Fibroblast of lung (primary cell): ENCODE measurements around the gene GPR62. TPM values are rescaled to one million over a fixed set of nuclear protein-coding genes. Genes with fewer than 3 reads are reported as not detected.

Experiments
- DNase-seq, 2 donors: peaks; one replicate each; pipeline versions ENCODE4 v3.0.0 to v3.0.0-alpha.2; 2010; ENCODE audit warnings: low read depth in 2 of 2
- H2AFZ ChIP-seq: 2 replicates; pipeline ENCODE4 v1.5.1; 2012; ENCODE audit warnings: low read length, control low read depth, inconsistent platforms
- H3K27ac ChIP-seq: 2 replicates; pipeline ENCODE4 v1.5.1; 2011; ENCODE audit warnings: low read length, control low read depth; ENCODE audit not compliant: insufficient read depth
- H3K27me3 ChIP-seq: 2 replicates; pipeline ENCODE4 v1.5.1; 2011; ENCODE audit warnings: mild to moderate bottlenecking, low read length; ENCODE audit not compliant: control insufficient read depth, insufficient read depth
- H3K36me3 ChIP-seq: 2 replicates; pipeline ENCODE4 v1.5.1; 2011; ENCODE audit warnings: low read length; ENCODE audit not compliant: control insufficient read depth, insufficient read depth
- H3K4me1 ChIP-seq: 2 replicates; pipeline ENCODE4 v1.5.1; 2011; ENCODE audit warnings: low read length; ENCODE audit not compliant: control insufficient read depth, insufficient read depth; ENCODE audit errors: extremely low read depth
- H3K4me2 ChIP-seq: 2 replicates; pipeline ENCODE4 v1.5.1; 2011; ENCODE audit warnings: low read length, control low read depth; ENCODE audit not compliant: insufficient read depth; ENCODE audit errors: extremely low read depth
- H3K4me3 ChIP-seq, 4 experiments: fragments of 200-600 bp in 1 of 4; sonication (generic) in 1 of 4; replicated peaks in 1 of 4; 2 replicates each; pipeline ENCODE4 v1.5.1; 2011 to 2016; ENCODE audit warnings: low read length in 4 of 4, low read depth in 3 of 4, mild to moderate bottlenecking in 3 of 4, control low read depth in 2 of 4, inconsistent platforms in 1 of 4, mixed read lengths in 1 of 4; ENCODE audit not compliant: insufficient read depth in 1 of 4; ENCODE audit errors: control extremely low read depth in 1 of 4
- H3K79me2 ChIP-seq: 2 replicates; pipeline ENCODE4 v1.5.1; 2012; ENCODE audit warnings: mild to moderate bottlenecking, low read length, inconsistent platforms; ENCODE audit not compliant: control insufficient read depth, insufficient read depth
- H3K9ac ChIP-seq: 2 replicates; pipeline ENCODE4 v1.5.1; 2011; ENCODE audit warnings: mild to moderate bottlenecking, low read length, control low read depth; ENCODE audit not compliant: insufficient read depth
- H3K9me3 ChIP-seq: 2 replicates; pipeline ENCODE4 v1.5.1; 2012; ENCODE audit warnings: low read depth, low read length; ENCODE audit not compliant: control insufficient read depth, insufficient read depth
- H4K20me1 ChIP-seq: 2 replicates; pipeline ENCODE4 v1.5.1; 2011; ENCODE audit warnings: low read length; ENCODE audit not compliant: control insufficient read depth, insufficient read depth; ENCODE audit errors: extremely low read depth
- EZH2 ChIP-seq: IDR thresholded peaks from 2 replicates; pipeline ENCODE4 v1.5.1; 2012; ENCODE audit warnings: low read length, control low read depth, mild to moderate bottlenecking; ENCODE audit errors: missing control alignments
- polyA plus RNA-seq, 2 donors: library from polyadenylated mRNA; depleted of rRNA in 1 of 2; stranded (reverse) in 1 of 2; unstranded in 1 of 2; fragments of >200 nt; gene quantifications; 2 replicates each; pipeline ENCODE4 v1.2.1, GENCODE V29; 2011 to 2012; ENCODE audit warnings: missing spikeins in 1 of 2
- total RNA-seq: library from RNA; depleted of rRNA; stranded (reverse); fragments of >200 nt; gene quantifications from 2 replicates; pipeline ENCODE4 v1.2.1, GENCODE V29; 2014
- TF ChIP-seq, protein P1 (sequence below), 2 donors: IDR thresholded peaks in 1 of 2; conservative IDR thresholded peaks in 1 of 2; 1 replicate in 1 of 2; 2 replicates in 1 of 2; pipeline ENCODE4 v1.5.1; 2011 to 2012; ENCODE audit warnings: low read length in 2 of 2, control low read depth in 1 of 2, inconsistent platforms in 1 of 2, low read depth in 1 of 2, mild to moderate bottlenecking in 1 of 2

The GPR62 gene
- total and polyA plus RNA-seq, 2 donors (not counting 1 experiment from before 2014, with no cell fraction given), result under 0.01 TPM; not detected in 1

DNA sequence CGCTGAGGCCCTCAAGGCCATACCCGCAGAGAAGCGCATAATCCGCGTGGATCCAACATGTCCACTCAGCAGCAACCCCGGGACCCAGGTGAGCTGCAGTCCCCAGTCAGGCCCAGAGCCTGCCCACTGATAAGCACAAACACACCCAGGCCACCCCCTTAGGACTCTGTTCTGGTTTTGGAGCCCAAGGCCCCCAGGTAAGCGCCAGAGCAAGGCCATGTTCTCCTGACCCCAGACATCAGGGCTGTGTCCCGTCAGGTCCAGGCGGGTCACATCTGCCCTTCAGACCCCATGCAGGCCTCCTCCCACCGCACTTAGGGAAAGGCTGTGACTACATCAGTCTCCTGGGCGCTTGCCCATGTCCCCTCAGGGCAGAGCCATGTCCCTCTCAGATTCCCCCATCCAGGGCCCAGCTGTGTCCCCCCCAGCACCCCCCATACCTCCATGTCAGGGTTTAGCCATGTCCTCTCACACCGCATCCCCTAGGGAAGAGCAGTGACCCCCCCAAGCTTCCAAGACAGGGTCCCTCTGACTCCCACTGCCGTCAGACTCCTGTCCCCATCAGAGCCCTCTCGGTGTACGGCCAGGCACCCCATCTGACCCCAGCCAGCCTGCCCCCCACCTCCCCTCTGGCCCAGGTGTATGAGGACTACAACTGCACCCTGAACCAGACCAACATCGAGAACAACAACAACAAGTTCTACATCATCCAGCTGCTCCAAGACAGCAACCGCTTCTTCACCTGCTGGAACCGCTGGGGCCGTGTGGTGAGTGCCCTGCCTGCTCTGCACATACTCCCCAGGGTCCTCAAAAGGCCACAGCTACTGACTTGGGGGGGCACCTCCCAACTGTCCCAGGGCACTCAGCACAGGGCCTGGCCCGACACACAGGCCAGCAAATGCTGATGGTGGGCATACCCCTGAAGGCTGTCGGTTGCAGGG lies 11.5 kb upstream of the GPR62 start:
- Histone ChIP-seq H4K20me1 (no peaks in the 10 kb centered on the region), H2AFZ (no peak overlapping the region), H3K4me3 (no peak overlapping the region), H3K4me2 (no peak overlapping the region), H3K27me3 (no peaks in the 10 kb centered on the region), H3K27ac (peak overlapping the region; percentile 94), H3K36me3 (peaks cover 2% of the 10 kb centered on the region), H3K4me1 (peaks cover 15% of the 10 kb centered on the region), H3K9ac (no peak overlapping the region), H3K79me2 (peaks cover 18% of the 10 kb centered on the region), H3K9me3 (no peaks in the 10 kb centered on the region)
- TF ChIP-seq, protein P1, sequence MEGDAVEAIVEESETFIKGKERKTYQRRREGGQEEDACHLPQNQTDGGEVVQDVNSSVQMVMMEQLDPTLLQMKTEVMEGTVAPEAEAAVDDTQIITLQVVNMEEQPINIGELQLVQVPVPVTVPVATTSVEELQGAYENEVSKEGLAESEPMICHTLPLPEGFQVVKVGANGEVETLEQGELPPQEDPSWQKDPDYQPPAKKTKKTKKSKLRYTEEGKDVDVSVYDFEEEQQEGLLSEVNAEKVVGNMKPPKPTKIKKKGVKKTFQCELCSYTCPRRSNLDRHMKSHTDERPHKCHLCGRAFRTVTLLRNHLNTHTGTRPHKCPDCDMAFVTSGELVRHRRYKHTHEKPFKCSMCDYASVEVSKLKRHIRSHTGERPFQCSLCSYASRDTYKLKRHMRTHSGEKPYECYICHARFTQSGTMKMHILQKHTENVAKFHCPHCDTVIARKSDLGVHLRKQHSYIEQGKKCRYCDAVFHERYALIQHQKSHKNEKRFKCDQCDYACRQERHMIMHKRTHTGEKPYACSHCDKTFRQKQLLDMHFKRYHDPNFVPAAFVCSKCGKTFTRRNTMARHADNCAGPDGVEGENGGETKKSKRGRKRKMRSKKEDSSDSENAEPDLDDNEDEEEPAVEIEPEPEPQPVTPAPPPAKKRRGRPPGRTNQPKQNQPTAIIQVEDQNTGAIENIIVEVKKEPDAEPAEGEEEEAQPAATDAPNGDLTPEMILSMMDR (conservative IDR thresholded peaks at IDR 0.05 in 1 of 2, IDR thresholded peaks at IDR 0.05 in 1 of 2; ENCODE audit: low read depth in 1 of 2, low read length in 2 of 2), result no peak
- TF ChIP-seq EZH2, result no peak
- no peak for DNase-seq

DNA sequence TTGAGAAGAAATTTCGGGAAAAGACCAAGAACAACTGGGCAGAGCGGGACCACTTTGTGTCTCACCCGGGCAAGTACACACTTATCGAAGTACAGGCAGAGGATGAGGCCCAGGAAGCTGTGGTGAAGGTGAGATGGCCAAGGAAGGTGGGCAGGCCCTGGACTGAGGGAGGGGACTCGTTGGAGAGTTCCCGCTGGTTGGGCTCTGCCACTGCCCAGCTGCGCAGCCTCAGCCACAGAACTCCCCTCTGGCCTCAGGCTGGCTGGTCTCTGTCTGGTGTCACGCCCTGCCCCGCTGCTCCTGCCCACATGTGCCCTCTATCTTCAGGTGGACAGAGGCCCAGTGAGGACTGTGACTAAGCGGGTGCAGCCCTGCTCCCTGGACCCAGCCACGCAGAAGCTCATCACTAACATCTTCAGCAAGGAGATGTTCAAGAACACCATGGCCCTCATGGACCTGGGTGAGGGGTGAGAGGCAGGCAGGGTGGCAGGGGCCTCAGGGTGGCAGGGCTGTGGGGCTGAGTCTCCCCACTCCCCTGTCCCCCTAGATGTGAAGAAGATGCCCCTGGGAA lies 10.6 kb upstream of the GPR62 start:
- Histone ChIP-seq H3K9me3 (no peaks in the 10 kb centered on the region), H3K27me3 (no peaks in the 10 kb centered on the region), H3K79me2 (peaks cover 11% of the 10 kb centered on the region), H4K20me1 (no peaks in the 10 kb centered on the region), H3K4me2 (no peak overlapping the region), H3K4me3 (no peak overlapping the region), H3K4me1 (peaks cover 15% of the 10 kb centered on the region), H3K9ac (no peak overlapping the region), H2AFZ (no peak overlapping the region), H3K27ac (no peak overlapping the region), H3K36me3 (peaks cover 3% of the 10 kb centered on the region)
- TF ChIP-seq, protein P1 (conservative IDR thresholded peaks at IDR 0.05 in 1 of 2, IDR thresholded peaks at IDR 0.05 in 1 of 2; ENCODE audit: low read depth in 1 of 2, low read length in 2 of 2), result no peak
- TF ChIP-seq EZH2, result no peak
- DNase-seq, result no peak

DNA sequence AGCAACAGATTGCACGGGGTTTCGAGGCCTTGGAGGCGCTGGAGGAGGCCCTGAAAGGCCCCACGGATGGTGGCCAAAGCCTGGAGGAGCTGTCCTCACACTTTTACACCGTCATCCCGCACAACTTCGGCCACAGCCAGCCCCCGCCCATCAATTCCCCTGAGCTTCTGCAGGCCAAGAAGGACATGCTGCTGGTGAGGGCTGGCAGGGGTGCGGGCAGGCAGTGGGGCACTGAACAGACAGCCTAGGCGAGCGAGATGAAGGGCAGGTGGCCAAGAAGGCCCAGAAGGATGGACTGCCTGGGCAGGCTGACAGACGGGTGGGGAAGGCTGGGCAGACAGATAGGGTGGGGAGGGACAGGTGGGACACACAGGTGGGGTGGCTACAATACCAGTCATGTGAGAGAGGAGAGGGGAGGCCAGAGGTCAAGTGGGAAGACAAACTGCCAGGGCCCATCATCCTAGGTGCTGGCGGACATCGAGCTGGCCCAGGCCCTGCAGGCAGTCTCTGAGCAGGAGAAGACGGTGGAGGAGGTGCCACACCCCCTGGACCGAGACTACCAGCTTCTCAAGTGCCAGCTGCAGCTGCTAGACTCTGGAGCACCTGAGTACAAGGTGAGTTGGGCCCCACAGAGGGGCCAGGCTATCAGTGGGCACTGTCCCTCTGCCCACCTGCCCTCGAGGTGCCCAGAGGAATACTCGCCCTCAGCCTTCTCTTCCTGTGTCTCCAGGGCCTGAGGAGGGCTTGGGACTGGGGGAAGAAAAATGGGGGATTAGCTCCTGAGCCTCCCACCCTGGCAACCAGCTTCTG lies 9.9 kb upstream of the GPR62 start:
- Histone ChIP-seq H3K27ac (no peak overlapping the region), H3K9me3 (no peaks in the 10 kb centered on the region), H3K4me1 (peaks cover 15% of the 10 kb centered on the region), H3K27me3 (no peaks in the 10 kb centered on the region), H3K79me2 (peaks cover 10% of the 10 kb centered on the region), H3K4me2 (no peak overlapping the region), H3K36me3 (peaks cover 3% of the 10 kb centered on the region), H2AFZ (no peak overlapping the region), H4K20me1 (no peaks in the 10 kb centered on the region), H3K4me3 (no peak overlapping the region), H3K9ac (no peak overlapping the region)
- TF ChIP-seq, protein P1 (conservative IDR thresholded peaks at IDR 0.05 in 1 of 2, IDR thresholded peaks at IDR 0.05 in 1 of 2; ENCODE audit: low read depth in 1 of 2, low read length in 2 of 2), result no peak
- TF ChIP-seq EZH2, result no peak
- no peak for DNase-seq
